HG03469 (cell line): ENCODE data around the gene ACP7.
"Not testable (repeated sequence)": the region's sequence is repeated elsewhere in the genome, so short reads cannot be mapped to it uniquely, and the experiment has no call there.

Source experiments
- ATAC-seq: cut with Tn5 transposase; IDR thresholded peaks from one replicate; pipeline ENCODE4 v1.9.1; 2021; ENCODE audit warnings: mild to moderate bottlenecking, moderate library complexity, moderate number of reproducible peaks; ENCODE audit not compliant: unreplicated experiment

ACP7 gene, protein sequence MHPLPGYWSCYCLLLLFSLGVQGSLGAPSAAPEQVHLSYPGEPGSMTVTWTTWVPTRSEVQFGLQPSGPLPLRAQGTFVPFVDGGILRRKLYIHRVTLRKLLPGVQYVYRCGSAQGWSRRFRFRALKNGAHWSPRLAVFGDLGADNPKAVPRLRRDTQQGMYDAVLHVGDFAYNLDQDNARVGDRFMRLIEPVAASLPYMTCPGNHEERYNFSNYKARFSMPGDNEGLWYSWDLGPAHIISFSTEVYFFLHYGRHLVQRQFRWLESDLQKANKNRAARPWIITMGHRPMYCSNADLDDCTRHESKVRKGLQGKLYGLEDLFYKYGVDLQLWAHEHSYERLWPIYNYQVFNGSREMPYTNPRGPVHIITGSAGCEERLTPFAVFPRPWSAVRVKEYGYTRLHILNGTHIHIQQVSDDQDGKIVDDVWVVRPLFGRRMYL

DNA sequence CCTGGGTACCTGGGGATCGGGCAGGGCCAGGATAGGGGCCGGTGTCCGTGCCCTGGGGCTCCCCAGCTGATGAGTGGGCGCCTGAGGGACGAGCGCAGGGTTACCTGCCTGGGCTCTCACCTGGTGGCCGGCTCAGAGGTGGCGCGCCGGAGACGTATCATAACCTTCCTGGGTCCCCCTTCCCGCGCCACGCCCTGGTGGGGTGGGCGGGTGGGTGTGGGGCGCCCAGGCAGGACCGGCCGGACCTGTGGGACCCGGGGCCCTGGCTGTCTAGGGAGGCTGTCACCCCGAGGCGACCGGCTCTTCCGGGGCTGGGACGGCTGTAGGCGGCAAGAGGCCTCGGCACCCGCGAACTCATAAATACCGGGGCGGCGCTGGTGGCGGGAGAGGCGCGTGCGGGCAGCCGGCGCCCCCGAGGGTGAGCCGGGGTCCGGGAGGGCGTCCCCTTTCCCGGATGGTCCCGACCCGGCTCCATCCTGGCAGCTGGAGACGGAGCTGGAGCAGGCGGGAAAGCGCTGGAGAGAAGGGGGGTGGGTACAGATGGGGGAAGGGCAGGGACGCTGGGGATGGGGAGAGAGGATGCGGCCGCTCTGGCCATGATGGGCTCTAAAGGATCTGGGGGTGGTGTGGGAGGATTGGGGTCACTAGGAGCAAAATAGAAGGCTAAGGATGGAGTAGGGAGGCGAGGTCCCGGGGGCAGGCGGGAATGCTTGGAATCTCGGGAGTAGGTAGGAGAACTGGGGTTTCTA lies at the start of gene ACP7:
ACP7 (plus strand) TSS at position 386 of the 749 bp plus-strand sequence. CDS start 902 bp downstream, outside the sequence.
- ATAC-seq, result no peak

DNA sequence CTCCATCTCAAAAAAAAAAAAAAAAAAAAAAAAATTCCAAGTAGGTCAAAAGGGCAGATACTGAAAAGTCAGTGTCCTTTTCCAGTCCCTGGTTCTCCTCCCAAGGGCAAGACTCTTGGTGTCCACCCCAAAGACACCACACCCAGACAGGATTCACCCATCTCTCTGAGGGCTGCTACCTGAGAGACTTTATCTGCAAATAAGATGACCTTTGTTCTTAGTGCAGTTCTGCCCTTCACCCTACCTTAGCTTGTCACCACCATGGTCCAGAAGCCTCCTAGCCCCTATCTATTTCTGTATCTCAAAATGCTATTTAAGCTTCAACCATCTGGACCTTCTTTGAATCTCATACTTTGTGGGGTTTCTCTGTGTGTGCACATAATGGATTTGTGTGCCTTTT lies 47.6 kb upstream of the ACP7 start:
- ATAC-seq, result no peak

DNA sequence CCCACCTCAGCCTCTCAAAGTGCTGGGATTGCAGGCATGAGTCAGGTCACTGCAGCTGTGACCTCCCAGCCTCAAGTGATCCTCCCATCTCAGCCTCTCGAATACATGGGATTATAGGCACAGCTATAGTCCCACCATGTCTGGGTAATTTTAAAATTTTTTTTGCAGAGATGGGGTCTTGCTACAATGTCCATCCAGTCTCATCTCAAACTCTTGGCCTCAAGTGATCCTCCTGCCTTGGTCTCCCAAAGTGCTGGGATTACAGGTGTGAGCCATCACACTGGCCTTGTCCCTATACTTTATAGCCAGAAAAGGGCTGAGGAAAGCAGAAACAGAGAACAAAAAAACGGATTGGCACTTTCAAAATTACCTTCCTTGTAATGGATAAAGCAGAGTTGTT lies 47.0 kb upstream of the ACP7 start:
- ATAC-seq, result no peak

DNA sequence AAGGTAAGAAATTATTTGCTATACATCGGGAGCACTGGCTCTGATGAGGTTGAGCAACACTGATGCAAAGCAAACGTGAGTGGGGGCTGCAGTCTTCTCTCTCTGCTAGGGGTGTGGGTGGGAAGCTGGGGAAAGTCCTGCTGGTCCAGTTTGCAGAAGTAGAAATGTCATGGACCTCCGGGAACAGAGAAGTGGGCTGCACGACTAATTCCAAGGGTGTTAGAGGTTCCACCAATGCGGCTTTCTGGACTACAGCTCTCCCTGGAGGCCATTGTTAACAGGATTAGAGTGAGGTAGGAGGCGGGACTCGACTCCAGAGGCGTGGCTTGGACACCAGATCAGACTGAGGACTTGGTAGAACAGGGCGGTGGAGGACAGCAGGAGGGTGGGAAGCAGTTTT lies 46.1 kb upstream of the ACP7 start:
- ATAC-seq, result no peak

DNA sequence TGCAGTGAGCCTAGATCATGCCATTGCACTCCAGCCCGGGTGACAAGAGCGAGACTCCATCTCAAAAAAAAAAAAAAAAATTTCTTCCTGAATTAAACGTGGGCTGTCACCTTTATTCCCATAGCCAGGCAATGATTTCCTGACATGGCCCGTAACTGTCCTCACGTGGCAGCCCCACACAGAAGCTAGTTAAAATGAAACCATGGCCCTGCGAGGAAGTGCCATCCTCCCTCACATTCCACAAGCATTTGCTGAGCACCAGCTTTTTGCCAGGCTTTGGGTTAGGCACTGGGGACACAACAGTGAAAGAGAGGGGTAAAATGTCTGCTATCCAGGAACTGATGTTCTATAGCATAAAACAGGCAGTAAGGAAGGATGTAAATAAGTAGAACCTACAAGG lies 38.7 kb upstream of the ACP7 start:
- ATAC-seq, result no peak

DNA sequence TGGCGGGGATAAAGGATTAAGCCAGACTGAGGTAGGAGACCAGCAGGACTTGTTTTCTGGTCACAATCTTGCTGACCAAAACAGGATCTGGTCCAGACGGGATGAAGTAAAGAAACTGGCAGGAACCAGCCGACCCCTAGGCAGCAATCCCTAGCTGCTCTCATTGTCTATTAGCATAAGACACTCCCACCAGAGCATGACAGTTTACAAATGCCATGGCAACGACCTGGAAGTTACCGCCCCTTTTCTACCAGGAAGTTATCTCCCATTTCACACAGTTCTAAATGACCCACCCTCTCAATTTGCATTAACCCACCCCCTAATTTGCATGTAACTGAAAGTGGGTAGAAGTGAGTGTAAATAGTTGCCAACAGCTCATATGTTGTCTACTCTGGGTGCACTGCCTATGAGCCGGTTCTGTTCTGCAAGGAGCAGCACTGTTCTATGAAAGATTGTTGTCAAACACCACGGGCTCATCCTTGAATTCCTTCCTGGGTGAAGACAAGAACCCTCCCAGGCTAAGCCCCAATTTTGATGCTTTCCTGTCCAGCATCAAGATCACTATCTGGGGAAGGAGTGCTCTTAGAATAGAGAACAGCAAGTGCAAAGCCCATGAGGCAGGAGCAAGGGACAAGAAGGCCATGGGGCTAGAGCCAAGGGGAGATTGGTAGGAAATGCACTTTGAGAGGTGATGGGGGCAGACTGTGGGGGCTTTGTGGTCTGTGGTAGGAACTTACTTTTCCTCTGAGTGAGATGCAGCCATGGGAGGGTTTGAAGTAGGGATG lies 37.9 kb upstream of the ACP7 start:
- no peak for ATAC-seq

DNA sequence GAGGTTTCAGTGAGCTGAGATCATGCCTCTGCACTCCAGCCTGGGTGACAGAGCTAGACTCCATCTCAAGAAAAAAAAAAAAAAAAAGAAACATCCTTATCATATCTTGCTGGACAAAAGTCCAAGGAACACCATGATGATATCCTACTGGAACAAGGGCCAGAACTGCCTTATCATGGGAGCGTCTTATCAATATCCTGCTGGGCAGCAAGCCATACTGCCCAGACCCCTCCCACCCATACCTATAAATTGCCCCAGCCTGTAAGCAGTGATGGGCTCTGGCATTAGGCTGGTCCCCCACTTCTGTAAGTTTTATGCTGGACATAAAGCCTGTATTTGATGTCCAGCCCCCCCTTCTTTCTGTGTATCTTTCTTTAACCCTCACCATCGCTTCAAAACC lies 37.1 kb upstream of the ACP7 start:
- no peak for ATAC-seq

DNA sequence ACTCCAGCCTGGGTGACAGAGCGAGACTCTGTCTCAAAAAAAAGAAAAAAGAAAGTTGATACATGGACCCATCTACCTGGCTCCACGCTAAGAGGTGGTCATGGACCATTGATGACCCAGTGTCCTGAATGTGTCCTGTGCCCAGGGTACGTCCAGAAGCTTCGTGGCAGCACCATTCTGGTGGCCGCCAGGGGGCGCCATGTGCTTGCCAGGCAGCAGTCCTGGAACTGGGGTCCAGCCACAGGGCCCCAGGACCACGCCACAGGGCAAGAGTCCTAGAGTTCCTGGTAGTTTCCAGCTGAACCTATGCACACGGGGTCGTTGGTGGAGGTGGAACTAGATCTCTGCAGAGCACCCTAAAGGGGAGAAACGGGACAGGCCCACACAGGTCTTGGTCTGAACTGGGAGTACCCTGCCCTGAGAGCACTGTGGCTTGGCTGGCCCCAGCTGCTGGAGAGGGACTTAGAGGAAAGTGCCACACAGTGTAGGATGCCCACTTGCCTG lies 31.9 kb upstream of the ACP7 start:
- ATAC-seq, result no peak

DNA sequence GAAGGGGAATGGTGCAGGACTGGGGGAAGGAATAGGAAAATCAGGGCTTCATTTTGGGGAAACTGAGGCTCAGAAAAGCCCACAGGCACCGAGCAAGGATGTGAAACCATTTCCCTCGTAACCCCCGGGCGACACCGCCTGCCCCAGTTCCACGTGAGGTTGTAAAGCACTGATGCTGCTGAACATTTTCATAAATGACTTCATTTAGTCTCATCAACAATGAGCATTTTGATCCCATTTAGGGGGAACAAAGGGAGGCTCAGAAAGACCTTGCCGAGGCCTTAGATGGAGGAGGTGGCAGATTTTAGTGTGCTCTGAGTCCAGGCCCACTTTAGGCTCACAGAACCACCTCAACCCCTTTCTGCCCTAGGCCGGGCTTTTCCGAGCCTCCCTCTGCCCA lies 31.3 kb upstream of the ACP7 start:
- ATAC-seq, result no peak

DNA sequence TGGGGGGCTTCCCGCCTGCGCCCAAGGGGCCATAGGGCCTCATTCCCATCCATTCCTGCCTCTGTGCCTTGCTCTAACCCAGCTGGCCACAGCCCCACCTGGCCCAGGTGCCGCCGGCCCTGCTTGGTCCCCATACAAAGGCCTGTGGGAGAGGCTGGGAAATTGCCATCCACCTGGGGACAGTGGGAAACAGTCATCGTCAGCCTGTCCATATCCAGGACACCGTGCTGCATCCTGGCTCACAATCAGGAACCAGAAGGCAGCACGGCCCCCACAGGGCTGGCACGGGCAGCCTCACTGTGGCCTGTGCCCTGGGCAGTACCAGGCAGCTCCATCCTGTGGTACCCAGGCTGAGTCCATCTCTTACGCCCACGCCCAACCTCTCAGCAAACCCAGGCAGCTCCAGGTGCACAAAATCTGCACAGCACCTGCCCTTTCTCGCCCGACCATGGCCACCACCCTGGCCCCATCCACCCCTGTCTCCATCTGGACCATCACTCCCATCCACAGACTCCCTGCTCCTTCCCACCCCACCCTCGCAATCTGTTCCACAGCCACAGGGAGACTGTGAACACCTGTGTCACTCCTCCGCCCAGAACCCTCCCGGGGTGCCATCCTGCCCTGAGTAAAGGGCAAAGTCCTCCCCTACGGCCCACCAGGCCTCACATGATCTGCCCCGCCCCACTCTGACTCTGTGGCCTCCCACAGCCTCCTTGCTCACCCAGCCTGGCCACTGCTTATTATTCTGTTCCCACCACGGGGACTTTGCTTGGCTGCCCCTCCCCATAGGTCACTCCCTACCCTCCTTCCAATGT lies 30.7 kb upstream of the ACP7 start:
- ATAC-seq, result no peak

DNA sequence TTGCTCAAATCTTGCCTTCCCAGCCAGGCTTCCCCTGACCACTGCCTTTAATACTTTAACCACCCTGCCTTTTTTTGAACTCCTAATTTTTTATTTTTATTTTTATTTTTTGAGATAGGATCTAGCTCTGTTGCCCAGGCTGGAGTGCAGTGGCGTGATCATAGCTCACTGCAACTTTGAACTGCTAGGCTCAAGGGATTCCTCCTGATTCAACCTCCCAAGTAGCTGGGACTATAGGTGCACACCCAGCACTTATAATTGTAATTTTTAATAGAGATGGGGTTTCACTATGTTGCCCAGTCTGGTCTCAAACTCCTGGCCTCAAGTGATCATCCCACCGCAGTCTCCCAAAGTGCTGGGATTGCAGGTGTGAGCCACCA lies 30.1 kb upstream of the ACP7 start:
- ATAC-seq, result no peak

DNA sequence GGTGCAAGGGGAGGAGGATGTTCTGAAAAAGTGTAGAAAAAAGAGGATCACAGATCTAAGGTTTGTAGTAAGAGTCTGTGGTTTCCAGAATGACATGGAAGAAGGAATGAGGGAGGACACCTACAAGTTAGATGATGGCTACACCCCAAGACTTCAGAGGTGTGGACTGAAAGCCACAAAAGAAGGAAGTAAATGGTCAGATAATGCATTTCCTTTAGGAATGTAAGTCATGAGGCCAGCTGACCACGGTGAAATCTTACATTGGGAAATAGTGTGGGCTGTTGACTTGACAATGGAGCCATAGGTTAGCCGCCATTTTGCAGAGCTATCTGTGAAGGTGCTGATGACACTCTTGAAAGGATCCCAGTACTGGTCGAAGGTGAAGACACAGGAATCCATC lies 26.6 kb upstream of the ACP7 start:
- ATAC-seq, result no peak

DNA sequence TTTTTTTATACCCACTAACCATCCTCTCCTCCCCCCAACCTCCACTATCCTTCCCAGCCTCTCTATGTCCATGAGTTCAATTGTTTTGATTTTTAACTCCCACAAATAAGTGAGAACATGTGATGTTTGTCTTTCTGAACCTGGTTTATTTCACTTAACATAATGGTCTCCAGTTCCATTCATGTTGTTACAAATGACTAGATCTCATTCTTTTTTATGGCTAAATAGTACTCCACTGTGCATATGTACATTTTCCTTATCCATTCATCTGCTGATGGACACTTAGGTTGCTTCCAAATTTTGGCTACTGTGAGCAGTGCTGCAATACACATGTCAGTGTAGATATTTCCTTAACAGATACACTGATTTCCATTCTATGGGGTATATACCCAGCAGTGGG lies 24.9 kb upstream of the ACP7 start:
- no peak for ATAC-seq

DNA sequence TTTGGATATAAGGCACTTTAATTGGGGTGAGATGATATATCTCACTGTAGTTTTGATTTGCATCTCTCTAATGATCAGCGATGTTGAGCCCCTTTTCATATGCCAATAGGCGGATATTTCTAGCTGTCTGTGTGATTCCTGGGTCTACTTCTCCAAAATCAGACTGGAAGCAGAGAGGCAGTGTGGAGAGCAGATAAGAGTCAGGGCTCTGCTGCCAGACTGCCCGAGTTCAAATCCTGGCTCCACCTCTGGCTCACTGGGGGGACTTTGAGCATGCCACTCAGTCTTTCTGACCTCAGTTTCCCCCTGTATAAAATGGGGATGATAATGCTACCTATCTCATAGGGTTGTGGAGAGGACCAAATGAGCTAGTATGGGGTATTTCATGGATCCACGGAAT lies 24.0 kb upstream of the ACP7 start:
- no peak for ATAC-seq

DNA sequence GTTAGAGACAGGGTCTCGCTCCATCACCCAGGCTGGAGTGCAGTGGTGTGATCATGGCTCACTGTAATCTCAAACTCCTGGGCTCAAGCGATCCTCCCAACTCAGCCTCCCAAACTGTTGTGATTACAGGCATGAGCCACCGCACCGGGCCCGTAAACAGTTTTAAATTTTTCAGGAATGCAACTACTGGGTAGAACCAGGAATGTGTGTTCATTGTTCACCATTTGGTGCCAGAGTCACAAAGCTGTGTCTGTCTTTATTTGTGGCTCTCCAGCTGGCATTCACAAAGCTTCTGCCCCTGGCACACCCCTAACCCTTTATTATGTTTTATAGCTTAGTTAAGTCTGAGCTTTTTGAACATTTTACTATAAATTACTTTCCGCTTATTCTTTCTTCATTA lies 19.8 kb upstream of the ACP7 start:
- no peak for ATAC-seq

DNA sequence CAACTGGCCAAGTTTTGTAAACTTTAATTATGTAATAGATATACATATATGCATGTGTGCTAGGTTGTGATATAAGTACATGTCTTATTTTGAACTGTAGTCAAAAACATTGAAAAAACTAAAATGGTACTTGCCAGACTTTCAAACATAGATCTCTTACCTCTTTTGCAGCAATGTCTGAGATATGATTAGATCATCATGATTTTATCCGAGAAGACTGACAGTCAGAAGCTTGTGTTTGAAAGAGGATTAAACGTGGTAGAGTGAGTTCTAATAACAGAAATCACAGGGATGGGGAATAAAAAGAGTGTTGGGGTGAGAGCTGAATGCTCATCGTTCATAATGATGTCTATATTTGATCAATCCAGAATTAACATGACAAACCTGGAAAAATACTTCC lies 18.2 kb upstream of the ACP7 start:
- no peak for ATAC-seq

DNA sequence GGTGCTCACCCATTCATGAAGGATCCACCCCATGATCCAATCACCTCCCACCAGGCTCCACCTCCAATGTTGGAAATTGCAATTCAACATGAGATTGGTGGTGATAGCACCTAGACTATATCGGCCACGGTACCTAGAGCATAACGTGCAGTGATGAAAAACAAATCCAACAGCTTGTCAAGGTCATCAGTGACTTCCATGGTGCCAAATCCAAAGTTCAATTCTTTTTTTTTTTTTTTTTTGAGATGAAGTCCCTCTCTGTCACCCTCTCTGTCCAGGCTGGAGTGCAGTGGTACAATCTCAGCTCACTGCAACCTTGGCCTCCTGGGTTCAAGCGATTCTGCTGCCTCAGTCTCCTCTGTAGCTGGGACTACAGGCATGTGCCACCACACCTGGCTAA lies 17.1 kb upstream of the ACP7 start:
- ATAC-seq, result no peak

DNA sequence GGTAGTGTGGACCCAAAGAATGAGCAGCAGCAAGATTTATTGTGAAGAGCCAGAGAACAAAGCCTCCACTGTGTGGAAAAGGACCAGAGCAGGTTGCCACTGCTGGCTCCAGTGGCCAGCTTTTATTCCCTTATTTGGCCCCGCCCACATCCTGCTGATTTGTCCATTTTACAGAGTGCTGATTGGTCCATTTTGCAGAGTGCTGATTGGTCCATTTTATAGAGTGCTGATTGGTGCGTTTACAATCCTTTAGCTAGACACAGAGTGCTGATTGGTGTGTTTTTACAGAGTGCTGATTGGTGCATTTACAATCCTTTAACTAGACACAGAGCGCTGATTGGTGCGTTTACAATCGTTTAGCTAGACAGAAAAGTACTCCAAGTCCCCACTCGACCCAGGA lies 15.9 kb upstream of the ACP7 start:
- ATAC-seq, result not testable (repeated sequence)

DNA sequence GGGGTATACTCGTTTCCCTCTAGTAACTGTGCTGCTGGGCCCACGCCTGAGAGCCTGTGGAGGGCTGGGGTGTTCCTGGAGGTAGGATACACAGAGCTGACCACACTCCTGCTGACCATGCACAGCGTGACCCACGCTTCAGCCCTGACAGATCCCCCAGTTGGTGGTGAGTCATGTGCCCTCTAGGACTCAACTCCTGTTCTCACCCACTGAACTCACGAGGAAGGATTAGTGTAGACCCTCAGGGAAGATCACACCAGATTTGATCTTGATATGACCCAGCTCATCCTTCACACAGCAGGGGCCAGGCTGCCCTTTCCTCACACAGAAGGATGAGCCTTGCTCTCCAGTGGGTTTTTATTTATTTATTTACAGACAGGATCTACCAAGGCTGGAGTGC lies 13.3 kb upstream of the ACP7 start:
- no peak for ATAC-seq

DNA sequence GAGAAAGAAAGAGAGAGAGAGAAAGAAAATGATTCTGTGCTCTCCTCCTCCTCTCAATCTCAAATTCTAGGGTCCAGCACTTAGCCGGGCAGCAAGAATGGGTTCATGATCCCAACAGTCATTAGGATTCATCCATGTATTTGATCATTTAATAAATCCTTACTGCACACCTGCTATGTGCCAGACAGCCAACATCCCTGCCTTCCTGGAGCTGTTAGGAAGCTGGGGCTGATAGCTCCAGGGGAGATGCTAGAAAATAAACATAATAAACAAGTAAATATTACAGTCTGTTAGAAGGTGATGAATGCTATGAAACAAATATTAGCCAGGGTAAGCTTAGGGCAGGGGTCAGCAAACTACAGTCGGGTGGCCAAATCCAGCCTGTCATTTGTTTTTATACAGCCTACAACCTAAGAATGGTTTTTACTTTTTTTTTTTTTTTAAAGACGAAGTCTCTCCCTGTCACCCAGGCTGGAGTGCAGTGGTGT lies 9.9 kb upstream of the ACP7 start:
- ATAC-seq, result no peak
